HFFc6 (cell line): ENCODE measurements around the gene ZBTB44. TPM values are rescaled to one million over a fixed set of nuclear protein-coding genes. Genes with fewer than 3 reads are reported as not detected.

Experiments used
- DNase-seq: peaks from one replicate; pipeline ENCODE4 v3.0.0-alpha.2; 2018
- H3K27ac Mint-ChIP-seq: 2 replicates; pipeline ENCODE4 v1.8.0; 2020; ENCODE audit warnings: mild to moderate bottlenecking, mixed read lengths
- H3K27me3 Mint-ChIP-seq: 2 replicates; pipeline ENCODE4 v1.8.0; 2021; ENCODE audit warnings: mild to moderate bottlenecking, moderate library complexity, mixed read lengths; ENCODE audit not compliant: insufficient read depth
- H3K36me3 Mint-ChIP-seq: 2 replicates; pipeline ENCODE4 v1.8.0; 2021; ENCODE audit warnings: low read depth, mixed read lengths
- H3K4me1 Mint-ChIP-seq: 2 replicates; pipeline ENCODE4 v1.8.0; 2020; ENCODE audit warnings: low read depth, mixed read lengths
- H3K4me3 Mint-ChIP-seq: 2 replicates; pipeline ENCODE4 v1.8.0; 2020; ENCODE audit warnings: mild to moderate bottlenecking, moderate library complexity, mixed read lengths
- H3K9me3 Mint-ChIP-seq: 2 replicates; pipeline ENCODE4 v1.8.0; 2020; ENCODE audit warnings: mild to moderate bottlenecking, mixed read lengths
- CTCF ChIP-seq: fragments of 200-600 bp; sonication (generic); IDR thresholded peaks from 2 replicates; pipeline ENCODE4 v1.5.0; 2021; ENCODE audit warnings: antibody characterized with exemption, mild to moderate bottlenecking
- total RNA-seq, 6 experiments: library from RNA; stranded (reverse); fragmentation: NEBNext Ultra II Directional; extraction: Animal tissue kit (Norgen Biotek cat#: 25700); gene quantifications; 2 replicates in 1 of 6; 3 replicates in 5 of 6; pipeline ENCODE4 v1.2.3, GENCODE V29; 2021

Gene ZBTB44
- total RNA-seq, 6 experiments from 2014 or later = 9.4 to 16.5 (median 12.4) TPM

- DNase-seq = no peak
- TF ChIP-seq CTCF = no peak
- Mint-ChIP-seq H3K9me3 (no peaks in the 10 kb centered on the region), H3K4me3 (no peak overlapping the region), H3K27ac (no peak overlapping the region), H3K4me1 (no peaks in the 10 kb centered on the region), H3K27me3 (peaks cover 37% of the 10 kb centered on the region), H3K36me3 (no peaks in the 10 kb centered on the region)
Measured at GRCh38 chr11:130216221-130216550, 98.5 kb downstream of the ZBTB44 start.

GRCh38 chr11:130215531-130216220 lies 99.0 kb downstream of the ZBTB44 start:
- no peak for DNase-seq
- H3K9me3 Mint-ChIP-seq = no peaks in the 10 kb centered on the region
- TF ChIP-seq CTCF = no peak
- H3K27ac Mint-ChIP-seq = no peak overlapping the region
- no peaks in the 10 kb centered on the region for H3K36me3 Mint-ChIP-seq
- H3K4me1 Mint-ChIP-seq = no peaks in the 10 kb centered on the region
- no peak overlapping the region for H3K4me3 Mint-ChIP-seq
- H3K27me3 Mint-ChIP-seq = peaks cover 42% of the 10 kb centered on the region

GRCh38 chr11:130214861-130215530 lies 99.7 kb downstream of the ZBTB44 start:
- H3K27me3 Mint-ChIP-seq = peaks cover 49% of the 10 kb centered on the region
- DNase-seq = no peak
- H3K27ac Mint-ChIP-seq = no peak overlapping the region
- no peaks in the 10 kb centered on the region for H3K4me1 Mint-ChIP-seq
- H3K4me3 Mint-ChIP-seq = no peak overlapping the region
- no peaks in the 10 kb centered on the region for H3K36me3 Mint-ChIP-seq
- TF ChIP-seq CTCF = no peak
- H3K9me3 Mint-ChIP-seq = no peaks in the 10 kb centered on the region

GRCh38 chr11:130213979-130214281 lies 100.8 kb downstream of the ZBTB44 start:
- no peak for DNase-seq
- Mint-ChIP-seq H3K4me1 (no peaks in the 10 kb centered on the region), H3K9me3 (no peaks in the 10 kb centered on the region), H3K4me3 (no peak overlapping the region), H3K27ac (no peak overlapping the region), H3K27me3 (peaks cover 54% of the 10 kb centered on the region), H3K36me3 (no peaks in the 10 kb centered on the region)
- no peak for TF ChIP-seq CTCF

- Mint-ChIP-seq H3K4me1 (no peaks in the 10 kb centered on the region), H3K27me3 (peaks cover 56% of the 10 kb centered on the region), H3K27ac (no peak overlapping the region), H3K9me3 (no peaks in the 10 kb centered on the region), H3K4me3 (no peak overlapping the region), H3K36me3 (no peaks in the 10 kb centered on the region)
- no peak for DNase-seq
- TF ChIP-seq CTCF = peak; percentile 99
Measured at GRCh38 chr11:130213143-130213978, 101.4 kb downstream of the ZBTB44 start.
